ENCODE measurements around the gene AKAP6. TPM values are rescaled to one million over a fixed set of nuclear protein-coding genes. Genes with fewer than 3 reads are reported as not detected.

Gene AKAP6
- total and polyA plus RNA-seq, 4 donors = 0.42 to 3.2 (median 1.7) TPM

- no peaks in the 10 kb centered on the region for H3K36me3 ChIP-seq (ENCODE audit: control insufficient read depth in 4 of 4, insufficient read depth in 3 of 4, low read depth in 1 of 4, low read length in 3 of 4)
- DNase-seq (ENCODE audit: low spot score) = no peak
- H3K27me3 ChIP-seq (ENCODE audit: control insufficient read depth in 4 of 4, insufficient read depth in 4 of 4, low read length in 3 of 4) = no peaks in the 10 kb centered on the region
- H3K4me3 ChIP-seq (ENCODE audit: low read depth in 1 of 3, low read length in 3 of 3) = no peak overlapping the region
- WGBS = 88% methylated on average over 5 of the region's 5 CpGs
- no peak overlapping the region for H3K9ac ChIP-seq (ENCODE audit: low read depth in 1 of 2, low read length in 2 of 2)
- no peaks in the 10 kb centered on the region for H3K4me1 ChIP-seq (ENCODE audit: control insufficient read depth in 4 of 4, insufficient read depth in 4 of 4, low read length in 3 of 4)
- TF ChIP-seq MAX (IDR thresholded peaks at IDR 0.05) (no peak), EGR1 (IDR thresholded peaks at IDR 0.05; ENCODE audit: low read depth in 2 of 2) (no peak), HNF4G (IDR thresholded peaks at IDR 0.05) (no peak), NR2F2 (IDR thresholded peaks at IDR 0.05) (no peak), TAF1 (conservative IDR thresholded peaks at IDR 0.05) (no peak), RAD21 (IDR thresholded peaks at IDR 0.05) (no peak), FOXA2 (IDR thresholded peaks at IDR 0.05) (no peak), HNF4A (conservative IDR thresholded peaks at IDR 0.05) (no peak), FOXA1 (IDR thresholded peaks at IDR 0.05) (no peak), JUND (IDR thresholded peaks at IDR 0.05) (no peak), YY1 (IDR thresholded peaks at IDR 0.05) (no peak), ATF3 (IDR thresholded peaks at IDR 0.05) (no peak), REST (IDR thresholded peaks at IDR 0.05) (no peak), SP1 (IDR thresholded peaks at IDR 0.05) (no peak), RXRA (IDR thresholded peaks at IDR 0.05) (no peak), GABPA (IDR thresholded peaks at IDR 0.05 in 1 of 2, conservative IDR thresholded peaks at IDR 0.05 in 1 of 2) (no peak)
- TF ChIP-seq, protein P1, sequence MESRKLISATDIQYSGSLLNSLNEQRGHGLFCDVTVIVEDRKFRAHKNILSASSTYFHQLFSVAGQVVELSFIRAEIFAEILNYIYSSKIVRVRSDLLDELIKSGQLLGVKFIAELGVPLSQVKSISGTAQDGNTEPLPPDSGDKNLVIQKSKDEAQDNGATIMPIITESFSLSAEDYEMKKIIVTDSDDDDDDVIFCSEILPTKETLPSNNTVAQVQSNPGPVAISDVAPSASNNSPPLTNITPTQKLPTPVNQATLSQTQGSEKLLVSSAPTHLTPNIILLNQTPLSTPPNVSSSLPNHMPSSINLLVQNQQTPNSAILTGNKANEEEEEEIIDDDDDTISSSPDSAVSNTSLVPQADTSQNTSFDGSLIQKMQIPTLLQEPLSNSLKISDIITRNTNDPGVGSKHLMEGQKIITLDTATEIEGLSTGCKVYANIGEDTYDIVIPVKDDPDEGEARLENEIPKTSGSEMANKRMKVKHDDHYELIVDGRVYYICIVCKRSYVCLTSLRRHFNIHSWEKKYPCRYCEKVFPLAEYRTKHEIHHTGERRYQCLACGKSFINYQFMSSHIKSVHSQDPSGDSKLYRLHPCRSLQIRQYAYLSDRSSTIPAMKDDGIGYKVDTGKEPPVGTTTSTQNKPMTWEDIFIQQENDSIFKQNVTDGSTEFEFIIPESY (IDR thresholded peaks at IDR 0.05) = no peak
- TF ChIP-seq, protein P2, sequence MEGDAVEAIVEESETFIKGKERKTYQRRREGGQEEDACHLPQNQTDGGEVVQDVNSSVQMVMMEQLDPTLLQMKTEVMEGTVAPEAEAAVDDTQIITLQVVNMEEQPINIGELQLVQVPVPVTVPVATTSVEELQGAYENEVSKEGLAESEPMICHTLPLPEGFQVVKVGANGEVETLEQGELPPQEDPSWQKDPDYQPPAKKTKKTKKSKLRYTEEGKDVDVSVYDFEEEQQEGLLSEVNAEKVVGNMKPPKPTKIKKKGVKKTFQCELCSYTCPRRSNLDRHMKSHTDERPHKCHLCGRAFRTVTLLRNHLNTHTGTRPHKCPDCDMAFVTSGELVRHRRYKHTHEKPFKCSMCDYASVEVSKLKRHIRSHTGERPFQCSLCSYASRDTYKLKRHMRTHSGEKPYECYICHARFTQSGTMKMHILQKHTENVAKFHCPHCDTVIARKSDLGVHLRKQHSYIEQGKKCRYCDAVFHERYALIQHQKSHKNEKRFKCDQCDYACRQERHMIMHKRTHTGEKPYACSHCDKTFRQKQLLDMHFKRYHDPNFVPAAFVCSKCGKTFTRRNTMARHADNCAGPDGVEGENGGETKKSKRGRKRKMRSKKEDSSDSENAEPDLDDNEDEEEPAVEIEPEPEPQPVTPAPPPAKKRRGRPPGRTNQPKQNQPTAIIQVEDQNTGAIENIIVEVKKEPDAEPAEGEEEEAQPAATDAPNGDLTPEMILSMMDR (IDR thresholded peaks at IDR 0.05; ENCODE audit: low read depth, low read length, missing input control) = no peak
- peaks cover 0 to 4% (median under 1%) of the 10 kb centered on the region in 4 donors for H3K9me3 ChIP-seq (ENCODE audit: control insufficient read depth in 4 of 4, low read length in 3 of 4)
- H3K27ac ChIP-seq (ENCODE audit: low read depth in 1 of 2, low read length in 2 of 2) = no peak overlapping the region
Measured at GRCh38 chr14:32584079-32584478, 255.0 kb downstream of the AKAP6 start.
